ENCODE data around the gene PBLD. TPM values are rescaled to one million over a fixed set of nuclear protein-coding genes. Genes with fewer than 3 reads are reported as not detected.

Gene PBLD
- total and polyA plus RNA-seq, 9 of the 15 experiments (the other 6 are each of a cell fraction or from before 2014, with no cell fraction given): 1.2 to 4.3 (median 2.5) TPM

GRCh38 chr10:68327889-68328786, 4.6 kb downstream of the PBLD start (continued):
- TF ChIP-seq, protein P1, sequence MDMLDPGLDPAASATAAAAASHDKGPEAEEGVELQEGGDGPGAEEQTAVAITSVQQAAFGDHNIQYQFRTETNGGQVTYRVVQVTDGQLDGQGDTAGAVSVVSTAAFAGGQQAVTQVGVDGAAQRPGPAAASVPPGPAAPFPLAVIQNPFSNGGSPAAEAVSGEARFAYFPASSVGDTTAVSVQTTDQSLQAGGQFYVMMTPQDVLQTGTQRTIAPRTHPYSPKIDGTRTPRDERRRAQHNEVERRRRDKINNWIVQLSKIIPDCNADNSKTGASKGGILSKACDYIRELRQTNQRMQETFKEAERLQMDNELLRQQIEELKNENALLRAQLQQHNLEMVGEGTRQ (CRISPR knock-in tag; IDR thresholded peaks at IDR 0.05): peak; percentile 65
- TF ChIP-seq L3MBTL2 (IDR thresholded peaks at IDR 0.05) (peak; percentile 43; the same call in 1 of the 2 replicates), NR2C2 (CRISPR knock-in tag; IDR thresholded peaks at IDR 0.05) (no peak), NR2C2 (tag; IDR thresholded peaks at IDR 0.05) (no peak), LEF1 (IDR thresholded peaks at IDR 0.05) (no peak), ZFX (CRISPR knock-in tag; IDR thresholded peaks at IDR 0.05) (no peak), SRF (CRISPR knock-in tag; IDR thresholded peaks at IDR 0.05) (no peak), JUNB (CRISPR knock-in tag; conservative IDR thresholded peaks at IDR 0.05) (no peak), ZBTB40 (IDR thresholded peaks at IDR 0.05) (0 out of 2 replicates have a peak, but pooled peaks have one; percentile 47), ZBTB40 (CRISPR knock-in tag; IDR thresholded peaks at IDR 0.05) (no peak), ZNF589 (CRISPR knock-in tag; IDR thresholded peaks at IDR 0.05; ENCODE audit: low read depth) (no peak)
